OCI-LY7 (cell line): ENCODE measurements around the gene CAP2.

Experiments
- CTCF ChIP-seq: fragments of 200-600 bp; sonication (generic); conservative IDR thresholded peaks from 2 replicates; pipeline ENCODE4 v1.5.1; 2014; ENCODE audit warnings: mild to moderate bottlenecking, antibody characterized with exemption, low read length, moderate library complexity, mixed read lengths
- EZH2phosphoT487 ChIP-seq: fragments of 200-600 bp; sonication (generic); IDR thresholded peaks from 2 replicates; pipeline ENCODE4 v1.6.1; 2018; ENCODE audit warnings: low read depth, borderline replicate concordance, mild to moderate bottlenecking, mixed run types, antibody characterized with exemption, low read length, moderate library complexity, mixed read lengths

DNA sequence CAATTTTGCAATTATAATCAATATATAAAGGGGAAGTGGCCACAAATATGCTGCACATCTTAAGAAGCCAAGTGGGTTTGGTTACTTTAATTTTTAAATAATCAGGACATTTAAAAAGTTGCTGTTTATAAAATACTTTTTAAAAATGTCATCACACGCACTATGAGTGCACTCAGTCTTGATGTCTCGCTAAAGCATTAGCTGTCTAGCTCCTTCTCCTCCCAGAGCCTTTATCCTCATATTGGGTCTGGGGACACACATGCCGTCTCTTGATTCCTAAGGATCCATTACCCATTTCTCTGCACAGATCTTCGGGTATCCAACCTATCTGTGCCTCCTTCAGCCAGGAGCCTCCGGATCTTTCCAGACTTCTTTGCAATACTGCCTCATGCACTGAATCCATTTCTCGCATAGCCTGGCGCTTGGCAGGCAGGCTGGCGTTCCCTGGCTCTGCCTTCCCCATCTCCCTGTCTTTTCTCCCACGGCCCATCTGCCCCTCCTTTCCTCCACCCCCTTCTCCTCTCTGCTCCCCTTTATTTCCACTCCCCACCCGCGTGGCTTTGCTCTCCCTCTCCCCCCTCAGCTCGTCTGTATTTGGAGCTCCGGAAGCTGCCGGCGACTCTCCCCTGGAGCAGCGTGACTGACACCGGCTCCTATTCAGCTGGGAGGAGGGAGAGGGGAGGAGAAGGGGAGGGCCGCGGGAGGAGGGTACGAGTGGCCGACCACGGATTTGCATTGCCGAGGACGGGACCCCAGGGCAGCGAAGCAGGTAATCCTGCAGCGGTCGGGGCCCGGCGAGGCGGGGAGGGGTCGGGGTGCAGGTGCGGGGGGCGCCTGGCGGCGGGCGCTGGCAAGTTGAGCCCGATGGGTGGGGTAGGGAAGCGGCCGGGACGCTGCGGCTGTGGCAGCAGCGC lies at the start of gene CAP2:
- TF ChIP-seq EZH2phosphoT487 (no peak), CTCF (no peak)
